GM23338 (cell line): ENCODE results near the gene KIAA1614.

Experiments
- CREB1 ChIP-seq: fragments of 250-450 bp; sonication (Bioruptor Pico); IDR thresholded peaks from 2 replicates; pipeline ENCODE4 v1.5.0; 2020; ENCODE audit warnings: low read depth, mild to moderate bottlenecking, moderate library complexity
- EZH2 ChIP-seq: fragments of 200-600 bp; sonication (generic); IDR thresholded peaks from one replicate; pipeline ENCODE4 v1.8.0; 2017; ENCODE audit warnings: antibody characterized with exemption, mild to moderate bottlenecking, low read depth; ENCODE audit not compliant: unreplicated experiment
- TF ChIP-seq, protein P1 (sequence below), 2 experiments: fragments of 200-600 bp in 1 of 2; sonication (generic) in 1 of 2; conservative IDR thresholded peaks; 2 replicates each; pipeline versions ENCODE4 v1.5.1 to v1.6.1; 2016 to 2017; ENCODE audit warnings: antibody characterized with exemption in 2 of 2, low read depth in 2 of 2, mild to moderate bottlenecking in 2 of 2, moderate library complexity in 1 of 2

DNA sequence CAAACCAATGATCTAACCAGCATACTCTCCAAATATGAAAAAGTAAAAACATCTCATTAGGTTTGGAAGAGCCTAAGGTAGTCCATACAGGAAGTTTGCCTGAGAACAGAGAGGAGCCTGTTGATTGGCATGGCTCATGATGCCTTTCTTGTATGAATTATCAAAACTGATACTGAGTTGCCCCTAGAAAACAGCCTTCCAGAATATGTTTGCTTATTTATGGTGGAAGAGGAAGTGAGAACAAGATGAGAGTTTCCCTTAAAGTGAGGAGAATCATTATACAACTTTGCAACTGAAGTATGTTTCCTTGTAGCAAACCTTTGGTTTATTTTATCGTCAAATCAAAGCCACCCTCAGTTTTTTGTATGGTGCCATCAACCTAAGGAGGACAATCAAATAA lies 23.8 kb upstream of the KIAA1614 start:
- TF ChIP-seq, protein P1, sequence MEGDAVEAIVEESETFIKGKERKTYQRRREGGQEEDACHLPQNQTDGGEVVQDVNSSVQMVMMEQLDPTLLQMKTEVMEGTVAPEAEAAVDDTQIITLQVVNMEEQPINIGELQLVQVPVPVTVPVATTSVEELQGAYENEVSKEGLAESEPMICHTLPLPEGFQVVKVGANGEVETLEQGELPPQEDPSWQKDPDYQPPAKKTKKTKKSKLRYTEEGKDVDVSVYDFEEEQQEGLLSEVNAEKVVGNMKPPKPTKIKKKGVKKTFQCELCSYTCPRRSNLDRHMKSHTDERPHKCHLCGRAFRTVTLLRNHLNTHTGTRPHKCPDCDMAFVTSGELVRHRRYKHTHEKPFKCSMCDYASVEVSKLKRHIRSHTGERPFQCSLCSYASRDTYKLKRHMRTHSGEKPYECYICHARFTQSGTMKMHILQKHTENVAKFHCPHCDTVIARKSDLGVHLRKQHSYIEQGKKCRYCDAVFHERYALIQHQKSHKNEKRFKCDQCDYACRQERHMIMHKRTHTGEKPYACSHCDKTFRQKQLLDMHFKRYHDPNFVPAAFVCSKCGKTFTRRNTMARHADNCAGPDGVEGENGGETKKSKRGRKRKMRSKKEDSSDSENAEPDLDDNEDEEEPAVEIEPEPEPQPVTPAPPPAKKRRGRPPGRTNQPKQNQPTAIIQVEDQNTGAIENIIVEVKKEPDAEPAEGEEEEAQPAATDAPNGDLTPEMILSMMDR (conservative IDR thresholded peaks at IDR 0.05; ENCODE audit: low read depth in 2 of 2), result no peak
- TF ChIP-seq CREB1 (CRISPR knock-in tag), result no peak
- TF ChIP-seq EZH2, result no peak
